Right renal pelvis (tissue), 4 donors: ENCODE results near the gene PDZD7. TPM values are rescaled to one million over a fixed set of nuclear protein-coding genes. Genes with fewer than 3 reads are reported as not detected.

Experiments used
- DNase-seq, 4 donors: peaks; one replicate each; pipeline ENCODE4 v3.0.0-alpha.2; 2013; ENCODE audit warnings: low read depth in 4 of 4, low spot score in 3 of 4, missing footprints in 1 of 4
- polyA plus RNA-seq, 4 donors: library from polyadenylated mRNA; unstranded; fragments of 120-200 nt; gene quantifications; one replicate each; pipeline ENCODE4 v1.2.1, GENCODE V29; 2013; ENCODE audit not compliant: insufficient read length in 4 of 4

The PDZD7 gene
- polyA plus RNA-seq, 4 donors: 1.3 to 3.8 (median 1.9) TPM

- no peak for DNase-seq
Observed at GRCh38 chr10:100972115-100972903, 58.6 kb downstream of the PDZD7 start.

GRCh38 chr10:100970914-100971811, 59.8 kb downstream of the PDZD7 start:
- DNase-seq: no peak

GRCh38 chr10:100970076-100970913, 60.6 kb downstream of the PDZD7 start:
- DNase-seq: no peak

- peak in 2 of 4 donors; percentile 27 to 45 for DNase-seq
Observed at GRCh38 chr10:100969187-100970075, 61.5 kb downstream of the PDZD7 start, which contains the start of gene SEMA4G. TSS of gene SEMA4G (plus strand) at chr10:100969504. CDS start at chr10:100972913, 3,409 bp downstream.

GRCh38 chr10:100968863-100969186, 62.1 kb downstream of the PDZD7 start:
- no peak for DNase-seq

GRCh38 chr10:100968062-100968736, 62.7 kb downstream of the PDZD7 start:
- no peak for DNase-seq

GRCh38 chr10:100967332-100967731, 63.6 kb downstream of the PDZD7 start:
- no peak for DNase-seq

GRCh38 chr10:100966887-100967286, 64.0 kb downstream of the PDZD7 start:
- DNase-seq: no peak

- no peak for DNase-seq
Observed at GRCh38 chr10:100965820-100966219, 65.1 kb downstream of the PDZD7 start.

GRCh38 chr10:100963826-100964225, 67.1 kb downstream of the PDZD7 start:
- DNase-seq: no peak

- DNase-seq: no peak
Observed at GRCh38 chr10:100962351-100963080, 68.4 kb downstream of the PDZD7 start.

GRCh38 chr10:100960251-100960650, 70.7 kb downstream of the PDZD7 start:
- DNase-seq: no peak

Other genes with a start within 250 kb of the PDZD7 start
- 10 to 100 TPM; 29.0 to 38.7 (median 32.7) TPM for gene SLF2, start 118.2 kb downstream of the PDZD7 start, polyA plus RNA-seq
- 10 to 100 TPM; 43.1 to 55.2 (median 46.7) TPM for gene SEMA4G, start 61.6 kb downstream of the PDZD7 start, polyA plus RNA-seq
- 100 to 1,000 TPM in 1 of 4 donors, 10 to 100 TPM in 3; 93.1 to 135 (median 94.8) TPM for gene MRPL43, start 43.6 kb downstream of the PDZD7 start, polyA plus RNA-seq
- gene TWNK, start 43.6 kb downstream of the PDZD7 start, polyA plus RNA-seq: 10 to 100 TPM; 14.0 to 16.8 (median 15.2) TPM
- 10 to 100 TPM; 50.8 to 77.7 (median 55.0) TPM for gene LZTS2, start 31.3 kb downstream of the PDZD7 start, polyA plus RNA-seq
- 10 to 100 TPM; 22.1 to 24.6 (median 22.7) TPM for gene SFXN3, start 105 bp upstream of the PDZD7 start, polyA plus RNA-seq
- gene KAZALD1, start 30.9 kb upstream of the PDZD7 start, polyA plus RNA-seq: 10 to 100 TPM in 3 of 4 donors, 1 to 10 TPM in 1; 9.7 to 13.1 (median 10.9) TPM
- under 1 TPM; 0.04 to 0.13 (median 0.10) TPM for gene TLX1, start 100.2 kb upstream of the PDZD7 start, polyA plus RNA-seq
- not detected for gene LBX1, start 198.3 kb upstream of the PDZD7 start, polyA plus RNA-seq